Measurements from ENCODE around the gene TRIM44. TPM values are rescaled to one million over a fixed set of nuclear protein-coding genes. Genes with fewer than 3 reads are reported as not detected.

Gene TRIM44
- total and polyA plus RNA-seq, 2 donors (not counting 3 experiments of a cell fraction or from before 2014, with no cell fraction given) = 31.7 to 72.0 TPM

DNA sequence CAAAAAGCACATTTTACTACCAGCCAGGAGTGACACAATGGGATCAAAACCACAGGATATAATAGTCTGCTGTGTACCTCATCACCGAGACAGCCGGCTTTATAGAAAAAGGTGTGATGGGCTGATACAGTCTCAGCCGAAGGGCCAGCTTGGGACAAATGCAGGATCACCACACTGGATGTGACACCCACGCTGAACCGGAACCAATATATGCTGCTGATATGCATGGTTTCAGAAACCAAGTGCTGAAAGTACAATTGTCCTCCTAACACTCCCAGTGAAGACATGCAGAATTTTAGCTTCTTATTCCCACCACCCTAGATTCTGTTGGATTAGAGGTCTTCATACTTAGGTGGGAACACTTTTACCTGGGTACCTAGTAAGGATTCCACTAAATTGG lies 184.3 kb downstream of the TRIM44 start:
- no TSS peak for BruUV-seq (replicated peaks)
- Histone ChIP-seq H3K27ac (ENCODE audit: insufficient read depth, low read depth, low read length) (no peak overlapping the region), H3K4me1 (ENCODE audit: control insufficient read depth, extremely low read depth, insufficient read depth, low read length) (peaks cover 6% of the 10 kb centered on the region), H3K79me2 (ENCODE audit: control insufficient read depth, insufficient read depth, low read length) (no peaks in the 10 kb centered on the region), H3K9me1 (replicated peaks; ENCODE audit: control insufficient read depth, extremely low read depth, insufficient read depth, low read length) (no peaks in the 10 kb centered on the region), H3K27me3 (ENCODE audit: control insufficient read depth in 2 of 2, insufficient read depth in 2 of 2, low read length in 2 of 2) (peaks cover 6 to 19% of the 10 kb centered on the region in 2 experiments), H3K4me3 (replicated peaks in 1 of 3; ENCODE audit: insufficient read depth in 1 of 3, low read depth in 1 of 3, low read length in 3 of 3) (no peak overlapping the region), H3K9ac (replicated peaks; ENCODE audit: extremely low read depth, insufficient read depth, low read length) (no peak overlapping the region), H3K36me3 (ENCODE audit: control insufficient read depth in 2 of 2, extremely low read depth in 1 of 2, insufficient read depth in 2 of 2, low read length in 2 of 2) (no peaks in the 10 kb centered on the region), H4K20me1 (replicated peaks; ENCODE audit: control insufficient read depth, extremely low read depth, insufficient read depth, low read length) (no peaks in the 10 kb centered on the region), H3K9me3 (replicated peaks; ENCODE audit: control insufficient read depth, insufficient read depth, low read length) (no peaks in the 10 kb centered on the region), H2AFZ (ENCODE audit: low read depth, low read length) (no peak overlapping the region), H3K4me2 (ENCODE audit: insufficient read depth, low read length) (no peak overlapping the region)
- TF ChIP-seq MYC (IDR thresholded peaks at IDR 0.05; ENCODE audit: low read depth, low read length) (no peak), EZH2 (IDR thresholded peaks at IDR 0.05; ENCODE audit: borderline replicate concordance, low read depth, low read length, severe bottlenecking) (no peak), CTCF (IDR thresholded peaks at IDR 0.05; ENCODE audit: extremely low read depth in 1 of 2, insufficient read depth in 1 of 2, low read depth in 1 of 2, low read length in 2 of 2) (no peak), GATA2 (IDR thresholded peaks at IDR 0.05; ENCODE audit: insufficient read depth, insufficient read length, low read depth, low read length) (no peak), JUN (IDR thresholded peaks at IDR 0.05; ENCODE audit: borderline replicate concordance, insufficient read depth, insufficient read length, low read depth) (no peak), POLR2A (IDR thresholded peaks at IDR 0.05; ENCODE audit: low read depth, low read length) (no peak), FOS (IDR thresholded peaks at IDR 0.05; ENCODE audit: borderline replicate concordance, insufficient read depth, low read length) (no peak)
- TF ChIP-seq, protein P1, sequence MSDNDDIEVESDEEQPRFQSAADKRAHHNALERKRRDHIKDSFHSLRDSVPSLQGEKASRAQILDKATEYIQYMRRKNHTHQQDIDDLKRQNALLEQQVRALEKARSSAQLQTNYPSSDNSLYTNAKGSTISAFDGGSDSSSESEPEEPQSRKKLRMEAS (IDR thresholded peaks at IDR 0.05; ENCODE audit: insufficient read depth, insufficient read length) = no peak
- intact Hi-C loops (cut with micrococcal nuclease) (no loop called here), dilution Hi-C loops (cut with MboI; ENCODE audit: extremely low pct_ligation_motif_present, low sequenced_read_pairs) (no loop called here)
- CTCF ChIA-PET = interaction anchor here (1.8 kb wide), 1 partner anchor 24 kb away, joined by 7 read pairs; no protein-coding TSS in a partner anchor
- DNase-seq (ENCODE audit: low read depth, low spot score) (no peak), FAIRE-seq (no peak)
- POLR2A ChIA-PET = no interaction called here
